Uterus (tissue), 2 donors: Measurements from ENCODE around the gene LRP11.

ENCODE experiments used
- CTCF ChIP-seq, 4 experiments: fragments of 200-600 bp in 2 of 4; fragments of 450-650 bp in 2 of 4; sonication (generic) in 2 of 4; IDR thresholded peaks; one replicate each; pipeline ENCODE4 v1.5.1; 2016 to 2019; ENCODE audit warnings: antibody characterized with exemption in 4 of 4, mild to moderate bottlenecking in 2 of 4, moderate library complexity in 1 of 4
- POLR2A ChIP-seq, 2 donors: fragments of 450-650 bp; IDR thresholded peaks; one replicate each; pipeline ENCODE4 v1.6.1; 2016; ENCODE audit warnings: antibody characterized with exemption in 2 of 2, mild to moderate bottlenecking in 1 of 2, moderate library complexity in 1 of 2

DNA sequence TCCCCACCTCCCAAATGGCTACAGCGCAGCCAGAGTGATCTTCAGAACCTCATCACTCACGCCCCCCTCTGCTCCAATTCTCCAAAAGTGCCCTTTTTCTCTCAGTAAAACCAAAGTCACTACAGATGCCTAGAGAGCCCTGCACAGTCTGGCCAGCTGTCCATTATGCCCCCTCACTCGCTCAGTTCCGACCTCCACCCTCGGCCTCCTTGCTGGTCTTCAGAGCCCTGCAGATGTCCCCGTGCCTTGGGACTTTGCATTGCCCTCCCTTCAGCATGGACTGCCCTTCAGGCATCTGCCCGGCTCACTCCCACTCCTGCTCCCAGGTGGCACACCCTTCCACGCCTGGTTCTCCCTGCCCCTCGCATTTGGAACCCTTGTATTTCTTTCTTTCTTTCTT lies 34.8 kb upstream of the LRP11 start:
- no peak for TF ChIP-seq CTCF (IDR thresholded peaks at IDR 0.05)
- TF ChIP-seq POLR2A (IDR thresholded peaks at IDR 0.05) = no peak
